HEK293 (cell line): Measurements from ENCODE around the gene SUSD4.
"Not testable (repeated sequence)": the region's sequence is repeated elsewhere in the genome, so short reads cannot be mapped to it uniquely, and the experiment has no call there.

Experiments
- BCL11B ChIP-seq: fragments of 450-650 bp; formaldehyde crosslinking; IDR thresholded peaks from 2 replicates; pipeline ENCODE4 v1.5.1; 2016; ENCODE audit warnings: low read depth, missing biosample characterization, missing genetic modification characterization
- CTCF ChIP-seq: fragments of 450-650 bp; formaldehyde crosslinking; IDR thresholded peaks from 2 replicates; pipeline ENCODE4 v1.5.1; 2016; ENCODE audit warnings: missing biosample characterization, missing genetic modification characterization
- ELK4 ChIP-seq: IDR thresholded peaks from 2 replicates; pipeline ENCODE4 v1.6.1; 2011; ENCODE audit warnings: mild to moderate bottlenecking, low read depth, low read length, borderline replicate concordance
- GFI1B ChIP-seq: fragments of 450-650 bp; formaldehyde crosslinking; IDR thresholded peaks from 2 replicates; pipeline ENCODE4 v1.5.1; 2016; ENCODE audit warnings: missing biosample characterization, missing genetic modification characterization
- GLI4 ChIP-seq: fragments of 450-650 bp; formaldehyde crosslinking; IDR thresholded peaks from 2 replicates; pipeline ENCODE4 v1.5.1; 2016; ENCODE audit warnings: missing biosample characterization, missing genetic modification characterization
- KLF16 ChIP-seq: fragments of 450-650 bp; formaldehyde crosslinking; IDR thresholded peaks from 2 replicates; pipeline ENCODE4 v1.5.1; 2017; ENCODE audit warnings: missing biosample characterization, missing genetic modification characterization
- MEIS1 ChIP-seq: sonication (generic); formaldehyde crosslinking; IDR thresholded peaks from 2 replicates; pipeline ENCODE4 v1.8.1; 2022; ENCODE audit warnings: missing genetic modification reagents, mild to moderate bottlenecking, borderline replicate concordance
- YY1 ChIP-seq: fragments of 450-650 bp; formaldehyde crosslinking; IDR thresholded peaks from 2 replicates; pipeline ENCODE4 v1.5.1; 2018; ENCODE audit warnings: missing biosample characterization, missing genetic modification characterization
- ZBTB10 ChIP-seq: fragments of 450-650 bp; formaldehyde crosslinking; IDR thresholded peaks from 2 replicates; pipeline ENCODE4 v1.5.1; 2016; ENCODE audit warnings: missing biosample characterization, missing genetic modification characterization
- ZNF140 ChIP-seq: fragments of 450-650 bp; formaldehyde crosslinking; IDR thresholded peaks from 2 replicates; pipeline ENCODE4 v1.5.1; 2016; ENCODE audit warnings: missing biosample characterization, missing genetic modification characterization
- ZNF24 ChIP-seq: fragments of 450-650 bp; formaldehyde crosslinking; IDR thresholded peaks from 2 replicates; pipeline ENCODE4 v1.5.1; 2016; ENCODE audit warnings: missing biosample characterization, missing genetic modification characterization
- ZNF324 ChIP-seq: fragments of 450-650 bp; formaldehyde crosslinking; IDR thresholded peaks from 2 replicates; pipeline ENCODE4 v1.5.1; 2016; ENCODE audit warnings: missing biosample characterization, missing genetic modification characterization
- ZNF596 ChIP-seq: fragments of 450-650 bp; IDR thresholded peaks from 2 replicates; pipeline ENCODE4 v1.5.0; 2018; ENCODE audit warnings: missing biosample characterization, mild to moderate bottlenecking, missing genetic modification characterization, moderate library complexity
- ZNF76 ChIP-seq: fragments of 450-650 bp; formaldehyde crosslinking; IDR thresholded peaks from 2 replicates; pipeline ENCODE4; 2016; ENCODE audit warnings: low read depth, missing biosample characterization, missing genetic modification characterization, borderline replicate concordance

- not testable (repeated sequence) for TF ChIP-seq ELK4; ZNF140 (tag by site-specific recombination); ZNF324; ZBTB10; GFI1B; CTCF; MEIS1 (CRISPR knock-in tag); ZNF24 (tag by site-specific recombination); GLI4 (tag by site-specific recombination); YY1 (tag by site-specific recombination); ZNF596; KLF16 (tag by site-specific recombination); BCL11B (tag by site-specific recombination); ZNF76 (tag by site-specific recombination)
These were observed 80.3 kb downstream of the SUSD4 start for GRCh38 chr1:223283697-223284096.
